K562 (cell line): ENCODE results near the gene APOM. TPM values are rescaled to one million over a fixed set of nuclear protein-coding genes. Genes with fewer than 3 reads are reported as not detected.

Experiments
- ARNT ChIP-seq, 2 experiments: fragments of 450-650 bp; IDR thresholded peaks; 2 replicates each; pipeline ENCODE4 v1.6.1; 2016; ENCODE audit warnings: mild to moderate bottlenecking in 1 of 2
- BACH1 ChIP-seq: fragments of 200-800 bp; sonication (Bioruptor generic); IDR thresholded peaks from 2 replicates; pipeline ENCODE4 v1.6.1; 2016; ENCODE audit warnings: missing genetic modification characterization, missing compliant biosample characterization
- KDM5B ChIP-seq: fragments of 200-600 bp; sonication (generic); IDR thresholded peaks from 2 replicates; pipeline ENCODE4 v1.6.1; 2012; ENCODE audit warnings: low read depth, mild to moderate bottlenecking, moderate library complexity, low read length, control low read depth, inconsistent platforms; ENCODE audit not compliant: insufficient replicate concordance
- KLF6 ChIP-seq: fragments of 250-450 bp; sonication (Bioruptor Pico); IDR thresholded peaks from 2 replicates; pipeline ENCODE4 v1.4.0; 2020; ENCODE audit warnings: mild to moderate bottlenecking, moderate library complexity, borderline replicate concordance
- RBFOX2 ChIP-seq: fragments of 200-400 bp; formaldehyde crosslinking; IDR thresholded peaks from 2 replicates; pipeline ENCODE4 v1.6.1; 2017; ENCODE audit warnings: low read depth, mild to moderate bottlenecking, low read length, moderate library complexity
- RBM17 ChIP-seq: fragments of 200-400 bp; formaldehyde crosslinking; IDR thresholded peaks from 2 replicates; pipeline ENCODE4 v1.6.1; 2017; ENCODE audit warnings: low read depth, mild to moderate bottlenecking, low read length, borderline replicate concordance
- SRSF1 ChIP-seq: fragments of 200-400 bp; formaldehyde crosslinking; IDR thresholded peaks from 2 replicates; pipeline ENCODE4 v1.6.1; 2017; ENCODE audit warnings: mild to moderate bottlenecking, low read depth, low read length, moderate library complexity
- TARDBP ChIP-seq: fragments of 450-650 bp; IDR thresholded peaks from 2 replicates; pipeline ENCODE4 v1.6.1; 2016
- TGIF2 ChIP-seq: sonication (generic); formaldehyde crosslinking; IDR thresholded peaks from 2 replicates; pipeline ENCODE4 v1.8.1; 2022; ENCODE audit warnings: mild to moderate bottlenecking, missing genetic modification reagents, moderate library complexity
- THRAP3 ChIP-seq: fragments of 450-650 bp; IDR thresholded peaks from 2 replicates; pipeline ENCODE4 v1.6.1; 2016; ENCODE audit warnings: mild to moderate bottlenecking, inconsistent platforms, borderline replicate concordance
- ZFX ChIP-seq: sonication (generic); formaldehyde crosslinking; IDR thresholded peaks from 2 replicates; pipeline ENCODE4 v1.8.0; 2022; ENCODE audit warnings: mild to moderate bottlenecking, missing genetic modification reagents, moderate library complexity
- ZMIZ1 ChIP-seq, 2 experiments: fragments of 150-350 bp in 1 of 2; IDR thresholded peaks; 2 replicates each; pipeline ENCODE4 v1.6.1; 2012 to 2016; ENCODE audit warnings: low read depth in 2 of 2, low read length in 2 of 2, mild to moderate bottlenecking in 1 of 2, moderate library complexity in 1 of 2
- ZNF586 ChIP-seq: fragments of 450-650 bp; formaldehyde crosslinking; conservative IDR thresholded peaks from 2 replicates; pipeline ENCODE4 v1.4.0; 2020; ENCODE audit warnings: mild to moderate bottlenecking, moderate library complexity
- polyA plus RNA-seq, 8 experiments: library from polyadenylated mRNA; depleted of rRNA in 4 of 8; stranded (reverse) in 5 of 8; unstranded in 3 of 8; fragments of >200 nt; fragmentation: Nextera tagmentation in 2 of 8; fragmentation: Illumina TruSeq in 1 of 8; extraction: Ambion mirVana in 2 of 8; extraction: Trizol in 1 of 8; gene quantifications; 2 replicates each; pipeline versions ENCODE4 v1.2.1 to v1.2.3, GENCODE V29; 2011 to 2014; ENCODE audit warnings: inconsistent platforms in 1 of 8, missing spikeins in 1 of 8
- total RNA-seq, 7 experiments: library from RNA; depleted of rRNA in 6 of 7; stranded (reverse); fragments of >200 nt in 6 of 7; fragmentation: Illumina TruSeq in 2 of 7; extraction: Trizol in 2 of 7; gene quantifications; 2 replicates each; pipeline versions ENCODE4 v1.2.1 to v1.2.3, GENCODE V29; 2011 to 2021; ENCODE audit warnings: low replicate concordance in 1 of 7
- TF ChIP-seq, protein P1 (sequence below): fragments of 450-650 bp; formaldehyde crosslinking; IDR thresholded peaks from 2 replicates; pipeline ENCODE4 v1.4.0; 2022; ENCODE audit warnings: mild to moderate bottlenecking, moderate library complexity
- TF ChIP-seq, protein P2 (sequence below): fragments of 450-650 bp; IDR thresholded peaks from 2 replicates; pipeline ENCODE4 v1.6.1; 2018; ENCODE audit warnings: mild to moderate bottlenecking, low read depth; ENCODE audit not compliant: partially characterized antibody
- TF ChIP-seq, protein P3 (sequence below): fragments of 200-400 bp; formaldehyde crosslinking; IDR thresholded peaks from 2 replicates; pipeline ENCODE4 v1.6.1; 2017; ENCODE audit warnings: mild to moderate bottlenecking, low read depth, low read length, moderate library complexity

APOM gene
- total and polyA plus RNA-seq, 9 of the 15 experiments (the other 6 are each of a cell fraction or from before 2014, with no cell fraction given): 5.7 to 24.3 (median 10.4) TPM

DNA sequence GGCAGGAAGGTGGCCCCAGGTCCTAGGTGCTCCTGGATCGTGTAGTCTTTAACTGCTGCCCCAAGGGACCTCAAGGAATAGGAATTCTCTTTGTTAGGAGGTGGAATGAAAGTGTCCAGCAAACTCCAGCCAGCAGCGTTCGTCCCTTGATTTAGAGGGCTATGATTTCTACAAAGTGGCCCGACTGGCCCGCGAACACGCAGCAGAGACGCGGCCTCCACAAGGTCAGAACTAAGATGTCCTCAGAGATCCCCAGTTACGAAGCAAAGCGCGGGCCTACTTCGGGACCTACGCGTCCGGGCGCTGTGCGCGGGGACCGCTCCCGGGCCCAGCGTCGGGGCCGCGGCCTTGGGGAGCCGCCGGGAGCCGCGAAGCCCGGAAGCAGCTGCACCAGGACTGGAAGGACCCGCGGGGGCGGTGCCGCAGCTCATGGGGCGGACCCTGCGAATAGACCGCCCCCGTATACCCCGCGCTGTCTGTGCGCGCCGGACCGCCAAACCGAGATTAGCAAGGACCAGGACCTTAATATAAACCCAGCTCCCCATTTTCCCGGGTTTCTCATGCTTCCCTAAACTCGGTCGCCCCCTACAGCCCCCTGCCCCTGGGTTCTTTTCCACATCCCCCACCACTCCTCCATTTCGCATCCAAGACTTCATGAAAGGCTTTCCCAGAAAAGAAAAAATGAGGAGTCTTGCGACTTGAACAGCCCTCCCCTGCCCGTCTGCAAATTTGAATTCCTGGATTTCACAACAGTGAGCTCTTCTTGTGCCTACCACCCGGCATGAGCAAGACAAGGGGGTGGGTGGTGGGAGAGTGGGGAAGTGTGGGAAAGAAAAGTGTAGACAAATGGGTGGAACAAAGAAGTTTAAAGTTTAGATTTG lies 4.9 kb downstream of the APOM start, which contains the start of gene C6orf47 (continued):
- TF ChIP-seq, protein P1, sequence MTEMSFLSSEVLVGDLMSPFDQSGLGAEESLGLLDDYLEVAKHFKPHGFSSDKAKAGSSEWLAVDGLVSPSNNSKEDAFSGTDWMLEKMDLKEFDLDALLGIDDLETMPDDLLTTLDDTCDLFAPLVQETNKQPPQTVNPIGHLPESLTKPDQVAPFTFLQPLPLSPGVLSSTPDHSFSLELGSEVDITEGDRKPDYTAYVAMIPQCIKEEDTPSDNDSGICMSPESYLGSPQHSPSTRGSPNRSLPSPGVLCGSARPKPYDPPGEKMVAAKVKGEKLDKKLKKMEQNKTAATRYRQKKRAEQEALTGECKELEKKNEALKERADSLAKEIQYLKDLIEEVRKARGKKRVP: peak; percentile 71
- TF ChIP-seq, protein P2, sequence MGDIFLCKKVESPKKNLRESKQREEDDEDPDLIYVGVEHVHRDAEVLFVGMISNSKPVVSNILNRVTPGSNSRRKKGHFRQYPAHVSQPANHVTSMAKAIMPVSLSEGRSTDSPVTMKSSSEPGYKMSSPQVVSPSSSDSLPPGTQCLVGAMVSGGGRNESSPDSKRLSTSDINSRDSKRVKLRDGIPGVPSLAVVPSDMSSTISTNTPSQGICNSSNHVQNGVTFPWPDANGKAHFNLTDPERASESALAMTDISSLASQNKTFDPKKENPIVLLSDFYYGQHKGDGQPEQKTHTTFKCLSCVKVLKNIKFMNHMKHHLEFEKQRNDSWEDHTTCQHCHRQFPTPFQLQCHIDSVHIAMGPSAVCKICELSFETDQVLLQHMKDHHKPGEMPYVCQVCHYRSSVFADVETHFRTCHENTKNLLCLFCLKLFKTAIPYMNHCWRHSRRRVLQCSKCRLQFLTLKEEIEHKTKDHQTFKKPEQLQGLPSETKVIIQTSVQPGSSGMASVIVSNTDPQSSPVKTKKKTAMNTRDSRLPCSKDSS: no peak
- TF ChIP-seq BACH1 (tag): no peak
- TF ChIP-seq THRAP3: no peak
- peak; percentile 96 for TF ChIP-seq RBFOX2
- peak; percentile 15; the same call in 1 of the 2 replicates for TF ChIP-seq ZNF586
- TF ChIP-seq SRSF1: no peak
- TF ChIP-seq, protein P3, sequence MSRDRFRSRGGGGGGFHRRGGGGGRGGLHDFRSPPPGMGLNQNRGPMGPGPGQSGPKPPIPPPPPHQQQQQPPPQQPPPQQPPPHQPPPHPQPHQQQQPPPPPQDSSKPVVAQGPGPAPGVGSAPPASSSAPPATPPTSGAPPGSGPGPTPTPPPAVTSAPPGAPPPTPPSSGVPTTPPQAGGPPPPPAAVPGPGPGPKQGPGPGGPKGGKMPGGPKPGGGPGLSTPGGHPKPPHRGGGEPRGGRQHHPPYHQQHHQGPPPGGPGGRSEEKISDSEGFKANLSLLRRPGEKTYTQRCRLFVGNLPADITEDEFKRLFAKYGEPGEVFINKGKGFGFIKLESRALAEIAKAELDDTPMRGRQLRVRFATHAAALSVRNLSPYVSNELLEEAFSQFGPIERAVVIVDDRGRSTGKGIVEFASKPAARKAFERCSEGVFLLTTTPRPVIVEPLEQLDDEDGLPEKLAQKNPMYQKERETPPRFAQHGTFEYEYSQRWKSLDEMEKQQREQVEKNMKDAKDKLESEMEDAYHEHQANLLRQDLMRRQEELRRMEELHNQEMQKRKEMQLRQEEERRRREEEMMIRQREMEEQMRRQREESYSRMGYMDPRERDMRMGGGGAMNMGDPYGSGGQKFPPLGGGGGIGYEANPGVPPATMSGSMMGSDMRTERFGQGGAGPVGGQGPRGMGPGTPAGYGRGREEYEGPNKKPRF: no peak
- TF ChIP-seq KDM5B: peak; percentile 99
- peak; percentile 56 for TF ChIP-seq TARDBP
- no peak; the same call in 1 of the 2 replicates for TF ChIP-seq KLF6 (CRISPR knock-in tag)
- no peak for TF ChIP-seq ZFX
- peak in 1 of 2 experiments; percentile 62; a peak in 1 of 4 replicates for TF ChIP-seq ARNT (IDR thresholded peaks at IDR 0.05)
- TF ChIP-seq ZMIZ1 (IDR thresholded peaks at IDR 0.05; ENCODE audit: low read depth in 2 of 2, low read length in 2 of 2): 0 out of 4 replicates have a peak, but pooled peaks of 1 of the 2 experiments have one; percentile 33
- TF ChIP-seq TGIF2 (CRISPR knock-in tag): peak; percentile 80; the same call in 1 of the 2 replicates
- no peak for TF ChIP-seq RBM17
